CD4-positive, alpha-beta T cell treated with Interleukin-17A for 1 hour (primary cell): Measurements from ENCODE around the gene KRTAP19-2.
"Not testable (repeated sequence)": the region's sequence is repeated elsewhere in the genome, so short reads cannot be mapped to it uniquely, and the experiment has no call there.

Experiments used
- DNase-seq: peaks from one replicate; pipeline ENCODE4 v3.0.0-alpha.2; 2020

KRTAP19-2 gene, protein sequence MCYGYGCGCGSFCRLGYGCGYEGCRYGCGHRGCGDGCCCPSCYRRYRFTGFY

DNA sequence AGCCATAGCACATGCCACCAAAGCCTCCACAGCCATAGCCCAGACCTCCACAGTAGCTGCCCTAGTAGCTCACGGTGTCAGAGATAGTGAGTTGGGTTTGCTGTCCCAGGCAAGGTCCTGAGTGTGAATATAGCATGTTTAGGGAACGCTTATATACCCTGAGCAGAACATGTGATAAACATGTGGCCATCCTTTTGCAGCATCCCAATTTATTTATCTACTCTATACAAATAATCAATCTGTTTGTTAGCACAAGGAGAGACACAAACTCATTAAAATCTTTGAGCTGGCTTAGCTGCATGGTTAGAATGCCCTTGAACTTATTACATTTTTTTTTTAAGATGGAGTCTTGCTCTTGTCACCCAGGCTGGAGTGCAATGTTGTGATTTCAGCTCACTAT is at the start of gene KRTAP19-2:
TSS of gene KRTAP19-2 (minus strand) at position 101 of the 400 bp plus-strand sequence. CDS start at position 13, 88 bp downstream.
- DNase-seq: no peak

- no peak for DNase-seq
These were observed 31.6 kb upstream of the KRTAP19-2 start for GRCh38 chr21:30518876-30519275.

DNA sequence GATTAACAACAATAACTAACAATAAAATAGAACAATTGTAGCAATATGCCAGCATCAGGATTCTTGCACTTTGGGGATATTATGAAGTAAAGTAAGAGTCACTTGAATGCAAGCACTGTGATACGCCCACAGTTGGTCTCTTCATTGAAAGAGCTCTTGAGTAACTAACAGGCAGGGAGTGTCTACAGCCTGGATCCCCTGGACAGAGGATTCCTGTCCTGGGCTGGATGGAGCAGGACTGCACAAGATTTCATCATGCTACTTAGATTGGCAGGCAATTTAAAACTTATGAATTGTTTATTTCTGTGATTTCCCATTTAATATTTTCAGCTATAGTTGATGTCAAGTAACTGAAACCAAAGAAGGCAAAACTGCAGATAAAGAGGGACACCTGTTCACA is 28.4 kb upstream of the KRTAP19-2 start:
- DNase-seq: no peak

GRCh38 chr21:30505621-30506205 is 18.5 kb upstream of the KRTAP19-2 start:
- DNase-seq: not testable (repeated sequence)

DNA sequence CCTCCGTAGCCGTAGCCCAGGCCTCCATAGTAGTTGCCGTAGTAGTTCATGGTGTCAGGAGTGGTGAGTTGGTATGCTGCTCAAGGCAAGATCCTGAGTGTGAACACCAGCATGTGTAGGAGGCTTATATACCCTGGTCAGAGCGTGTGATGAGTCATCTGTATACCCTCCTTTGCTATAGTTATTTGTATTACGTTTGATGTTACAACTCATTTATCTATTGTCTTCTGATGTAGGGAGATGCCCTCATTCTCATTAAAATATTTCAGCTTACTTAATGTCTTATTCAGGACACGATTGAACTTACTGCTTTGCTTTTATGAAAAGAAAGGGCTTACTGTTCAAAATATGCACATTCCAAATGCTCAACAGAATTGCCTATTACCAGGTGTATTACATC is 14.8 kb upstream of the KRTAP19-2 start, which contains the start of gene KRTAP19-5:
TSS of gene KRTAP19-5 (minus strand) at position 101 of the 400 bp plus-strand sequence. CDS start at position 50, 51 bp downstream.
- no peak for DNase-seq

GRCh38 chr21:30497065-30497464 is 9.8 kb upstream of the KRTAP19-2 start, which contains the start of gene KRTAP19-4:
KRTAP19-4 (minus strand) TSS chr21:30497165; CDS start chr21:30497110, 55 bp downstream.
- DNase-seq: no peak

DNA sequence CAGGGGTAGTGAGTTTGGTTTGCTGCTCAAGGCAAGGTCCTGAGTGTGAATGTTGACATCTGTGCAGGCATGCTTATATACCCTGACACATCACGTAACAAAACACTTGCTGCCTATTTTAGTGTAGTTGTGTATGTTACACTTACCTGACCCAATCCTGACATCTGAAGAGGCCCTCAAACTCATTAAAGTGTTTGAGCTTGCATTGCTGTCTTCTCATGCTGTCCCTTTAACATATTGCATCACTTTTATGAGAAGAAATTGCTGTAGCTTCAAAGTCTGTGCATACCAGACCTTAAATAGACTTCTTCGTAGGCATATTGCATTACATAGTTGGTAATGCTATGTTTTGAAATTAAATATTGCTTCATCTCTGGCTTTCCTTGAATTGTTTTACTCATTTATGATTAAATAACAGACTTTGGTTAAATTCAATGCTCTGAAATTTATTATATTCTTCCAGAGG is 4.8 kb upstream of the KRTAP19-2 start, which contains the start of gene KRTAP19-3:
TSS of gene KRTAP19-3 (minus strand) at position 51 of the 466 bp plus-strand sequence. CDS start 56 bp downstream, outside the sequence.
- no peak for DNase-seq

DNA sequence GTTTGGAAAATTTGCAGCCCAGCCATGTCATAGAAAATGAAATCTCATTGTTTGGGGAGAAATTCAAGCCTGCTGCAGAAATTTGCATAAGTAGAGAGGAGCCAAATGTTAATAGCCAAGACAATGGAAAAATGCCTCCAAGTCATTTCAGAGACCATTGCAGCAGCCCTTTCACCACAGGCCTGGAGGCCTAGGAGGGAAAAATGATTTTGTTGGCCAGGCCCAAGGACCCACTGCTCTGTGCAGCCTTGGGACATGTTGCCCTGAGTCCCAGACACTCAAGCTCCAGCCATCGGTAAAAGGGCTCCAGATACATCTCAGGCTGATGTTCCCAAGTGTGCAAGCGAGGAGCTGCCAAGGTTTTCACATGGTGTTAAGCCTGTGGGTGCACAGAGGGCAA is 1.1 kb downstream of the KRTAP19-2 start:
- no peak for DNase-seq

GRCh38 chr21:30482130-30482529 is 5.1 kb downstream of the KRTAP19-2 start:
- DNase-seq: no peak

GRCh38 chr21:30480145-30480544 is 7.1 kb downstream of the KRTAP19-2 start, which contains the start of gene KRTAP19-1:
KRTAP19-1 (minus strand) TSS chr21:30480367; CDS start chr21:30480317, 50 bp downstream.
- DNase-seq: no peak

GRCh38 chr21:30479259-30479658 is 8.0 kb downstream of the KRTAP19-2 start:
- no peak for DNase-seq

DNA sequence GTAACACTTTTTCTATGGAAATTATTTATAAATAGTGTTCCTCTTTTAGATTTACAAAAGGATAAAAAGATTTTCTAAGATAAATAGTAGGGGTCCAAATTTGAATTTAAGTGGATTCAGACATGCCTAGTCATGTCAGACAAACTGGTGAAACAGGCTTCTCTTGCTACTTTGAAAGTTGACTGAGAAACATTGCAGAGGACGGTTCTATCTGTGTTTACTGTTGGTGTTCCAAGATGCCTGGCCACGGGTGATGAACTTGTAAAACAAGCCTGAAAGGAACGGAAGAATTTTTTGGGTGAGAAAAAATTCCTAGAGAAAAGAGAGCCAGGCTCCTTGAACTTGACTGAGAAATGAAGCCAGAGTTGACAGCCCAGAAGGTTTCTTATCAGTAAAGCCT is 9.2 kb downstream of the KRTAP19-2 start:
- no peak for DNase-seq

DNA sequence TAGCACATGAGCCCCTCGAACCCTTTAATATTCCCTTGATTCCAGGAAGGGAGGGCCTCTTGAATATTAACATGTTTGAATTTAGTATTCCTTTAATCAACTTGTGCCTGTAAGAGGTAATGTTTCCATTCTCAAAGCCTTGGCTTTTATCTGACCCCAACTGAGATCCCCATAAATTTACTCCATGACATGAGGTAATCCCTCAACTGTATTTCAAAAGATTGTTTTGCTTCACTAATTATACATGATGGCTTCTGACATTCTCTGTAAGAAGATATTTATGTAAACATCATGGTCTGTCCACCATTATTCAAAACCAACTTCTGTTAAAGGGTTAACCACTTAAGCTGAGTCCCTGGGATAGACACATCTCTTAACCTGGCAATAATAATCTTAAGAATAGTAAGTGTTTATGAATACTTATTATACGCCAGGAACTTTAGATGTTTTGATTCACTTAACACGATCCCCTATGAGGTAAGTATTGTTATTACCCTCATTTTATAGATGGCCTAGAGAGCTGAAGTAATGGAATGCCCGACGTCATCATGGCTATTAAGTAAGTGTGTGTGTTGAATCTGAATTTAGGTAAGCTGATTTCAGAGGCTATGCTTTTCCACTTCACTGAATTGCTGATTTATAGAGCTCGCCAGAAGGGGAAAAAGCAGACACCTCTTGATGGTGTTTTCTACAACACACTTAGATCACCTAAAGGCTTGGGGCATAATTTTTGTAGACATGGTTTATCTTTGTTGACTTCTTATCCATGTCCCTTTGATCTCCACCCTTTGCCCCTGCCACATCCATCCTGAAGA is 18.1 kb downstream of the KRTAP19-2 start:
- DNase-seq: no peak

- no peak for DNase-seq
These were observed 23.5 kb downstream of the KRTAP19-2 start for GRCh38 chr21:30463713-30464112.

DNA sequence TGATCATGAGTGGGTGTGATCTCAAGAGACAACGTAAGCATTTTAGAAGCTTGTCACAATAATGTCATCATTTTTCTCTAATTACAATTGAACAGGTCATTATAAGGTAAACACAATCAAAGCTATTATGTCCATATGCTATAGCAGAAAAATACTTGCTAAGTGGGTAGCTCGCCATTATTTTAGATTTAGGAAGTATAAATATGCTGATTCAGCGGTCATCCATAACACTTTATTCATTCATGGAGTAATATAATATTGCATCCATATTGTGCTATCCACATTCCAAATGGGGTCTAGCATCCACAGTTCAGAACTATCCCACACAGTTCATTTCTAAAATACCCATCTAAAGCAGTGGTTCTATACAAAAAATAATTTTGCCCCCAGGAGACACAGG is 38.7 kb downstream of the KRTAP19-2 start:
- DNase-seq: no peak

GRCh38 chr21:30447056-30447455 is 40.2 kb downstream of the KRTAP19-2 start:
- DNase-seq: no peak

- DNase-seq: no peak
These were observed 43.0 kb downstream of the KRTAP19-2 start for GRCh38 chr21:30444204-30444603.

DNA sequence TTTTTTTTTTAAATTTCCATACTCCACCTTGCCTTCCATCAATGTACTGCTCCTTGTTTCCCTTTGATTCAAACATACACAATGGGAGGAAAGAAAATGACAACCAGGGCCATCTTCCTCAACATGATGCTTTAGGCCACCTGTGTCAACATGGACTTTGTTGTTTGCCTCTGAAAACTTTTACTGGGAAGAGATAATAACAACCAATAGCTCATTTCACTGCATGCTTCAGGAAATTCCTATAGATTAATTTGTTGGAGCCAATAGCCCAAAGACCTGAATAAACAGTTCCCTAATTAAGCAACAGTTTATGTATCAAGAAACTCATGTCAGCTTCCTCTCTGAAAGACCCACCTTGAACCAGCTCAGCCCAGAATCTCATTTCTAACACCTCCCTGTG is 44.0 kb downstream of the KRTAP19-2 start:
- DNase-seq: no peak

GRCh38 chr21:30439975-30440374 is 47.3 kb downstream of the KRTAP19-2 start, which contains the start of gene KRTAP15-1:
KRTAP15-1 (plus strand) TSS chr21:30440275; CDS start chr21:30440328, 53 bp downstream.
- DNase-seq: no peak
